ENCODE data around the gene GREM2.

- TF ChIP-seq CTCF (IDR thresholded peaks at IDR 0.05; ENCODE audit: insufficient read depth, low read length) (no peak), GABPA (IDR thresholded peaks at IDR 0.05; ENCODE audit: low read depth) (no peak), POLR2AphosphoS5 (IDR thresholded peaks at IDR 0.05; ENCODE audit: low read depth) (no peak), REST (IDR thresholded peaks at IDR 0.05; ENCODE audit: insufficient replicate concordance, low read depth) (no peak), SPI1 (IDR thresholded peaks at IDR 0.05; ENCODE audit: borderline replicate concordance, low read depth) (no peak)
Measured at GRCh38 chr1:240650877-240651276, 38.9 kb upstream of the GREM2 start.

Data from HL-60 (cell line).